Left ventricle myocardium inferior (tissue), 1 donor: ENCODE results near the gene GGTA1. TPM values are rescaled to one million over a fixed set of nuclear protein-coding genes. Genes with fewer than 3 reads are reported as not detected.
A peak's percentile ranks its signal among the peaks of the same experiment; 100 is the strongest.

Experiments used
- DNase-seq: peaks from one replicate; pipeline ENCODE4 v3.0.0-alpha.2; 2020
- H3K27ac ChIP-seq: fragments of 200-600 bp; replicated peaks from 2 replicates; pipeline ENCODE4 v1.8.0; 2021
- H3K27me3 ChIP-seq: fragments of 200-600 bp; 2 replicates; pipeline ENCODE4 v1.8.0; 2021; ENCODE audit warnings: low read depth
- H3K36me3 ChIP-seq: fragments of 200-600 bp; 2 replicates; pipeline ENCODE4 v1.8.0; 2021
- H3K4me1 ChIP-seq: fragments of 200-600 bp; 2 replicates; pipeline ENCODE4 v1.8.0; 2021
- H3K4me3 ChIP-seq: fragments of 200-600 bp; 2 replicates; pipeline ENCODE4 v1.8.0; 2021; ENCODE audit warnings: mild to moderate bottlenecking, moderate library complexity
- H3K9me3 ChIP-seq: fragments of 200-600 bp; replicated peaks from 2 replicates; pipeline ENCODE4 v1.8.0; 2021
- CTCF ChIP-seq: fragments of 200-600 bp; IDR thresholded peaks from 2 replicates; pipeline ENCODE4 v1.8.0; 2021; ENCODE audit warnings: antibody characterized with exemption, mild to moderate bottlenecking, borderline replicate concordance
- intact Hi-C: fragments of 100-400 bp; cut with micrococcal nuclease; formaldehyde crosslinking; loops from one replicate; pipeline ENCODE4 v1.11.0; 2022
- total RNA-seq: library from RNA; stranded (reverse); fragmentation: NEBNext Ultra II Directional; extraction: Animal tissue kit (Norgen Biotek cat#: 25700); gene quantifications from one replicate; pipeline ENCODE4 v1.2.1, GENCODE V29; 2021
- donor health status: DM: no; HTN: yes; CAD: no; lungs with severe emphysema.

The GGTA1 gene
- total RNA-seq, 1 donor from 2014 or later, result 34.1 TPM

GRCh38 chr9:121474231-121474947, 25.3 kb downstream of the GGTA1 start:
- no peaks in the 10 kb centered on the region for H3K36me3 ChIP-seq
- no peak for TF ChIP-seq CTCF
- no peaks in the 10 kb centered on the region for H3K9me3 ChIP-seq
- H3K27ac ChIP-seq, result peak overlapping the region; percentile 89
- no peak for DNase-seq
- H3K4me3 ChIP-seq, result peak overlapping the region; percentile 26
- intact Hi-C loops, result no loop called here
- H3K27me3 ChIP-seq, result no peaks in the 10 kb centered on the region
- H3K4me1 ChIP-seq, result peaks cover 64% of the 10 kb centered on the region

GRCh38 chr9:121473229-121473628, 26.4 kb downstream of the GGTA1 start:
- Histone ChIP-seq H3K36me3 (no peaks in the 10 kb centered on the region), H3K27ac (peak overlapping the region; percentile 89), H3K27me3 (no peaks in the 10 kb centered on the region), H3K4me3 (no peak overlapping the region), H3K9me3 (no peaks in the 10 kb centered on the region), H3K4me1 (peaks cover 52% of the 10 kb centered on the region)
- TF ChIP-seq CTCF, result no peak
- intact Hi-C loops, result no loop called here
- no peak for DNase-seq

- intact Hi-C loops, result no loop called here
- Histone ChIP-seq H3K27me3 (no peaks in the 10 kb centered on the region), H3K4me3 (no peak overlapping the region), H3K4me1 (peaks cover 46% of the 10 kb centered on the region), H3K36me3 (no peaks in the 10 kb centered on the region), H3K9me3 (no peaks in the 10 kb centered on the region), H3K27ac (no peak overlapping the region)
- DNase-seq, result no peak
- TF ChIP-seq CTCF, result no peak
These were observed 27.2 kb downstream of the GGTA1 start for GRCh38 chr9:121472446-121472845.

- H3K27me3 ChIP-seq, result no peaks in the 10 kb centered on the region
- TF ChIP-seq CTCF, result no peak
- peak overlapping the region; percentile 39 for H3K27ac ChIP-seq
- intact Hi-C loops, result no loop called here
- no peaks in the 10 kb centered on the region for H3K9me3 ChIP-seq
- no peak overlapping the region for H3K4me3 ChIP-seq
- no peaks in the 10 kb centered on the region for H3K36me3 ChIP-seq
- DNase-seq, result no peak
- H3K4me1 ChIP-seq, result peaks cover 25% of the 10 kb centered on the region
These were observed 33.5 kb downstream of the GGTA1 start for GRCh38 chr9:121466142-121466541.

- DNase-seq, result no peak
- Histone ChIP-seq H3K4me3 (no peak overlapping the region), H3K27me3 (no peaks in the 10 kb centered on the region), H3K4me1 (peaks cover 25% of the 10 kb centered on the region), H3K27ac (peak overlapping the region; percentile 39), H3K36me3 (no peaks in the 10 kb centered on the region), H3K9me3 (no peaks in the 10 kb centered on the region)
- intact Hi-C loops, result no loop called here
- TF ChIP-seq CTCF, result no peak
These were observed 34.7 kb downstream of the GGTA1 start for GRCh38 chr9:121464968-121465367.
